ENCODE data around the gene MYL4.

The MYL4 gene

DNA sequence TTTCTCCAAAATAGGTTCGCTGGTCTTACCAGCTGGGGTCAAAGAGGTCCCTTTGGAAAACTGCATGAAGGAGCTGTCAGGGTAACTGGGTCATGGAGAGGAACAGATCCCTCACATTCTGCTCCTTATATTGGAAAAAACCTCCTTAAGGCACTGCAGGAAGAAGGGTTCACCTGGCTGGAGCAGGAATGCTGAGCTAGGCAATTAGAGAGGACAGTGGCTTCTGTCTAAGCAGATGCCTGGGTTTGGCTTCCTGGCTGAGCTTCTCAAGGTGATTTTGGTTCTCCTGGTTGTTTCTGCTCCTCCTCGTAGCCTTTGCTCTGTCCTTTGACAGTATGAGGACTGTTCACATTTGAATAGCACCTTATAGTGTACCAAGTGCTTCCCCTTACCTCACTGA lies 64.1 kb downstream of the MYL4 start:
- DNase-seq (ENCODE audit: low read depth) = no peak

Data from T follicular helper cell (primary cell).